GM15510 (cell line): ENCODE results near the gene MALAT1.

Experiments
- POLR2A ChIP-seq: IDR thresholded peaks from 3 replicates; pipeline ENCODE4 v1.6.1; 2011; ENCODE audit warnings: borderline replicate concordance; ENCODE audit not compliant: insufficient read length; ENCODE audit errors: extremely low read depth

Gene MALAT1

GRCh38 chr11:65542738-65543390 lies 44.0 kb downstream of the MALAT1 start:
- no peak for TF ChIP-seq POLR2A

- no peak for TF ChIP-seq POLR2A
Measured at GRCh38 chr11:65545853-65546216, 47.0 kb downstream of the MALAT1 start.

- TF ChIP-seq POLR2A: peak; percentile 33
Measured at GRCh38 chr11:65546217-65546958, 47.5 kb downstream of the MALAT1 start.

GRCh38 chr11:65547446-65548125 lies 48.7 kb downstream of the MALAT1 start:
- no peak for TF ChIP-seq POLR2A

- no peak for TF ChIP-seq POLR2A
Measured at GRCh38 chr11:65548395-65548794, 49.5 kb downstream of the MALAT1 start.

GRCh38 chr11:65549096-65549495 lies 50.3 kb downstream of the MALAT1 start:
- TF ChIP-seq POLR2A: no peak

- TF ChIP-seq POLR2A: no peak
Measured at GRCh38 chr11:65551572-65552387, 52.9 kb downstream of the MALAT1 start.

- TF ChIP-seq POLR2A: no peak
Measured at GRCh38 chr11:65552388-65552951, 53.6 kb downstream of the MALAT1 start.

- TF ChIP-seq POLR2A: no peak
Measured at GRCh38 chr11:65553301-65554001, 54.6 kb downstream of the MALAT1 start.

GRCh38 chr11:65554057-65554818 lies 55.4 kb downstream of the MALAT1 start:
- TF ChIP-seq POLR2A: no peak

- TF ChIP-seq POLR2A: no peak
Measured at GRCh38 chr11:65554842-65555430, 56.1 kb downstream of the MALAT1 start.

GRCh38 chr11:65555693-65556231 lies 56.9 kb downstream of the MALAT1 start:
- TF ChIP-seq POLR2A: no peak
